Uterus (tissue), 4 donors: Measurements from ENCODE around the gene AHDC1. TPM values are rescaled to one million over a fixed set of nuclear protein-coding genes. Genes with fewer than 3 reads are reported as not detected.
A peak's percentile ranks its signal among the peaks of the same experiment; 100 is the strongest.

Experiments
- DNase-seq, 2 donors: peaks; one replicate each; pipeline ENCODE4 v3.0.0-alpha.2; 2019 to 2020
- H3K27ac ChIP-seq, 2 donors: fragments of 200-600 bp; sonication (generic); 1 replicate in 1 of 2; 2 replicates in 1 of 2; pipeline ENCODE4 v1.5.1; 2016 to 2018
- H3K27me3 ChIP-seq, 2 donors: fragments of 200-600 bp; sonication (generic); one replicate each; pipeline ENCODE4 v1.5.1; 2018 to 2019; ENCODE audit warnings: control low read depth in 1 of 2
- H3K36me3 ChIP-seq, 2 donors: fragments of 200-600 bp; sonication (generic); one replicate each; pipeline ENCODE4 v1.5.1; 2019; ENCODE audit warnings: control low read depth in 1 of 2
- H3K4me1 ChIP-seq, 2 donors: fragments of 200-600 bp; sonication (generic); one replicate each; pipeline ENCODE4 v1.5.1; 2018 to 2019; ENCODE audit warnings: control low read depth in 1 of 2
- H3K4me3 ChIP-seq, 2 donors: fragments of 200-600 bp; sonication (generic); 1 replicate in 1 of 2; 2 replicates in 1 of 2; pipeline ENCODE4 v1.5.1; 2018 to 2019; ENCODE audit warnings: mild to moderate bottlenecking in 1 of 2
- H3K9me3 ChIP-seq, 2 donors: fragments of 200-600 bp; sonication (generic); one replicate each; pipeline ENCODE4 v1.5.1; 2019; ENCODE audit warnings: control low read depth in 1 of 2
- POLR2A ChIP-seq, 2 donors: fragments of 450-650 bp; IDR thresholded peaks; one replicate each; pipeline ENCODE4 v1.6.1; 2016; ENCODE audit warnings: antibody characterized with exemption in 2 of 2, mild to moderate bottlenecking in 1 of 2, moderate library complexity in 1 of 2
- intact Hi-C: fragments of 100-400 bp; cut with DNase I; formaldehyde crosslinking; loops from one replicate; pipeline ENCODE4 v1.15.1; 2023; ENCODE audit warnings: low total_unique reads
- total RNA-seq, 4 donors: library from RNA; depleted of rRNA in 3 of 4; stranded (reverse); fragments of >200 nt in 3 of 4; gene quantifications; one replicate each; pipeline versions ENCODE4 v1.1.0 to v1.2.4, GENCODE V29; 2014 to 2023
- TF ChIP-seq, protein P1 (sequence below), 4 experiments: fragments of 200-600 bp in 2 of 4; fragments of 450-650 bp in 2 of 4; sonication (generic) in 2 of 4; IDR thresholded peaks; one replicate each; pipeline ENCODE4 v1.5.1; 2016 to 2019; ENCODE audit warnings: antibody characterized with exemption in 4 of 4, mild to moderate bottlenecking in 2 of 4, moderate library complexity in 1 of 4
- donor health status: DM: yes; HTN: yes; CAD: no.

The AHDC1 gene
- total RNA-seq, 4 donors from 2014 or later: 11.2 to 179 (median 50.7) TPM

GRCh38 chr1:27492796-27493195 is 111.1 kb downstream of the AHDC1 start:
- Histone ChIP-seq H3K27ac (peak overlapping the region; percentile 97 to 98), H3K27me3 (no peaks in the 10 kb centered on the region), H3K9me3 (no peaks in the 10 kb centered on the region), H3K36me3 (no peaks in the 10 kb centered on the region), H3K4me3 (no peak overlapping the region), H3K4me1 (peaks cover 9 to 16% of the 10 kb centered on the region in 2 donors)
- TF ChIP-seq, protein P1, sequence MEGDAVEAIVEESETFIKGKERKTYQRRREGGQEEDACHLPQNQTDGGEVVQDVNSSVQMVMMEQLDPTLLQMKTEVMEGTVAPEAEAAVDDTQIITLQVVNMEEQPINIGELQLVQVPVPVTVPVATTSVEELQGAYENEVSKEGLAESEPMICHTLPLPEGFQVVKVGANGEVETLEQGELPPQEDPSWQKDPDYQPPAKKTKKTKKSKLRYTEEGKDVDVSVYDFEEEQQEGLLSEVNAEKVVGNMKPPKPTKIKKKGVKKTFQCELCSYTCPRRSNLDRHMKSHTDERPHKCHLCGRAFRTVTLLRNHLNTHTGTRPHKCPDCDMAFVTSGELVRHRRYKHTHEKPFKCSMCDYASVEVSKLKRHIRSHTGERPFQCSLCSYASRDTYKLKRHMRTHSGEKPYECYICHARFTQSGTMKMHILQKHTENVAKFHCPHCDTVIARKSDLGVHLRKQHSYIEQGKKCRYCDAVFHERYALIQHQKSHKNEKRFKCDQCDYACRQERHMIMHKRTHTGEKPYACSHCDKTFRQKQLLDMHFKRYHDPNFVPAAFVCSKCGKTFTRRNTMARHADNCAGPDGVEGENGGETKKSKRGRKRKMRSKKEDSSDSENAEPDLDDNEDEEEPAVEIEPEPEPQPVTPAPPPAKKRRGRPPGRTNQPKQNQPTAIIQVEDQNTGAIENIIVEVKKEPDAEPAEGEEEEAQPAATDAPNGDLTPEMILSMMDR (IDR thresholded peaks at IDR 0.05): no peak
- no peak for TF ChIP-seq POLR2A (IDR thresholded peaks at IDR 0.05)
- intact Hi-C loops: no loop called here
- DNase-seq: peak in 1 of 2 donors; percentile 2

GRCh38 chr1:27491748-27492700 is 111.9 kb downstream of the AHDC1 start:
- Histone ChIP-seq H3K36me3 (no peaks in the 10 kb centered on the region), H3K4me1 (peaks cover 9 to 16% of the 10 kb centered on the region in 2 donors), H3K4me3 (no peak overlapping the region), H3K9me3 (no peaks in the 10 kb centered on the region), H3K27ac (peak overlapping the region; percentile 97 to 98), H3K27me3 (no peaks in the 10 kb centered on the region)
- peak; percentile 62 to 68 for DNase-seq
- intact Hi-C loops: no loop called here
- TF ChIP-seq, protein P1 (IDR thresholded peaks at IDR 0.05): no peak
- no peak for TF ChIP-seq POLR2A (IDR thresholded peaks at IDR 0.05)

DNA sequence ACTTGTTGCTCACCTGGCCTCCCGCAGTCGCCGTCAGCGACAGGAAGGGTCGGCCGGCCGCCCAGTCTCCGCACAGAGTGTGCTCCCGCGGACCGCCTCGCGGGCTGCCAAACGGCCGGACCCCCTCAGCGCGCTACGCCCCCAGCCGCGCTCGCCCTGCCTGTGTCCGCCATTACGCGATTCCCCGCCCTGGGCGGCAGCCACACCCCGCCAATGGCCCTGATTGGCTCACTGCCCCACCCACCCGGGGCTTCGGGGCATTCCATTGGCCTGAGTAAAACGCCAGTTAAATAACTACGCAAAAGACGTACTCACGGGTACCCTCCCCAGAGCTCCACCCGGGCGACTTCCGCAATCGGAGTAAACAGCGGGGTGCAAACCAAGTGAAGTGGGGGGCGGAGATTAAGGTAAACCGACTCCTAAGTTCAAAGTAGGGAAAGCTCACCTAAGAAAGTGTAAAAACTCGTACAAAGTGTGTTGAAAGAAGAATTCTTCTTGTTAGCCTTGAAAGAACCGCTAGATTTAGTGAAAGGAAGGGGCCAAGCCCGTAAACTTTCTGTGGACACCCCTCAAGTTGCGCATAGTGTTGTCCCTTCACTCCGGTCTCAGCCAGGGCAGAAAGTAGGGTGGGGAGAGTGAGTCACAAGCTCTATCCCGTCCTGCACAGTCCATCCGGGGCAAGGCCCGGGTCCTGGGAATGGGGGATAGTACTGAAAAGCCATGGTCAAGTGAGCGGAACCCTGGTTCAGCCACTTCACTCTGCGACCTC is 113.8 kb downstream of the AHDC1 start, which contains the start of gene WASF2:
WASF2 (minus strand) TSS at position 195 of the 769 bp plus-strand sequence. CDS start 61,277 bp downstream, outside the sequence.
- TF ChIP-seq, protein P1 (IDR thresholded peaks at IDR 0.05): peak in 2 of 4 experiments; percentile 9 to 19
- peak; percentile 97 for TF ChIP-seq POLR2A (IDR thresholded peaks at IDR 0.05)
- no peaks in the 10 kb centered on the region for H3K27me3 ChIP-seq
- peak within 1 kb of the TSS; percentile 97 to 98 for H3K27ac ChIP-seq
- peaks cover 9 to 16% of the 10 kb centered on the region in 2 donors for H3K4me1 ChIP-seq
- no peaks in the 10 kb centered on the region for H3K36me3 ChIP-seq
- peak; percentile 97 for DNase-seq
- intact Hi-C loops: no loop called here
- H3K9me3 ChIP-seq: no peaks in the 10 kb centered on the region
- peak within 1 kb of the TSS; percentile 76 to 93 for H3K4me3 ChIP-seq

DNA sequence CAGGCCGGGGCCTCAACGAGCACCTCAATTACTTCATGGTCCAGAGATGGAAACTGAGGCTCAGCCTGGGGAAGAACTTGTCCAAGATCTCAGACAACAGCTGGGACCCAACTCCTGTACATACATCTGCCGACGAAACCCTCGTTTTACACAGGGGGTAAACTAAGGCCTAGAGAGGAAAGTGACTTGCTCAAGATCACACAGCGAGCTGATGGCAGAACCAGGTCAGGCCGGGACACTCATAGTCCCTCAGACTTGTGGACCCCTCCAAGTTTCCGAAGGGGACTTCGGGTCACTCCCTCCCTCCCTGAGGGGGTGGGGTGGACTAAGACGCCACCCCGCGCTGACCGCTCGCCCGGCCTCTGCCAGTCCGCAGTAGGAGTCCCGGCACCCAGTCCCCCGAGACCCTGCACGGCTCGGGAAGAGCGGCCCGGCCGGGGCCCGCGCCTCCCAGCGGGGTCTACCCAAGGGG is 114.4 kb downstream of the AHDC1 start:
- TF ChIP-seq POLR2A (IDR thresholded peaks at IDR 0.05): no peak
- TF ChIP-seq, protein P1 (IDR thresholded peaks at IDR 0.05): no peak

More for the DNA sequence above, 114.4 kb downstream of the AHDC1 start:
- peak overlapping the region; percentile 97 to 98 for H3K27ac ChIP-seq
- H3K4me1 ChIP-seq: peaks cover 9 to 16% of the 10 kb centered on the region in 2 donors
- no peaks in the 10 kb centered on the region for H3K36me3 ChIP-seq
- peak in 1 of 2 donors; percentile 36 for DNase-seq
- intact Hi-C loops: no loop called here
- no peaks in the 10 kb centered on the region for H3K9me3 ChIP-seq
- H3K27me3 ChIP-seq: no peaks in the 10 kb centered on the region
- H3K4me3 ChIP-seq: peak overlapping the region; percentile 76 to 93
